Left cardiac atrium (tissue), 4 donors: ENCODE results near the gene MBTPS1. TPM values are rescaled to one million over a fixed set of nuclear protein-coding genes. Genes with fewer than 3 reads are reported as not detected.

Experiments used
- ATAC-seq, 2 donors: fragments of 200-7000 bp; cut with Tn5 transposase; one replicate each; pipeline ENCODE4 v1.9.1; 2020; ENCODE audit warnings: mild to moderate bottlenecking in 2 of 2, moderate library complexity in 2 of 2
- DNase-seq: peaks from one replicate; pipeline ENCODE4 v3.0.0-alpha.2; 2020
- intact Hi-C, 2 donors: fragments of 100-400 bp; cut with DNase I; formaldehyde crosslinking; loops; one replicate each; pipeline versions ENCODE4 v1.14.1 to v1.15.1; 2022 to 2023
- total RNA-seq, 2 donors: library from RNA; stranded (reverse); fragmentation: NEBNext Ultra II Directional; extraction: Animal tissue kit (Norgen Biotek cat#: 25700); gene quantifications; one replicate each; pipeline ENCODE4 v1.2.1, GENCODE V29; 2021
- donor health status: DM: no; HTN: yes; CAD: no.
- donor health status: DM: no; HTN: yes; CAD: no; lungs with severe emphysema.
- donor health status: DM: yes; HTN: yes; CAD: no.
- donor health status: Dilated cardiomyopathy.

Gene MBTPS1
- total RNA-seq, 2 donors from 2014 or later: 71.5 to 93.6 TPM

DNA sequence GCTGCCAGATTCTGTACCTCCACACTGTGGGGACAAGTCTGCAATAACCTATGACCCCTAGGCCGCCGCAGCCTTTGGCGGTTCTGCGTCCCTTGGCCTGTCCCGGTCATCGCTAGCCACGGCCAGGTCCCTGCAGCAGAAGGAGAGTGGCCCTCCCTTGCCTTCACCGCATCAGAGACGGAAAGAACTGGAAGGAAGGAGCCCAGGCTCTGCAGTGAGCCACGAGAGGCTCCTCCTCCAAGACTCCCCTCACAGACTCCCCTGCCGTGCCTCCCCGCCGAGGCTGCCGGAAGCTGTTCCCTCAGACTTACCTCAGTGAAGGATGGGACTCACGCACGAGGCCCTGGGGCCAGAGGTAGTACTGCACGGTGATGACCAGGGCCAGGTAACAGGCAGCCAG is 85.2 kb downstream of the MBTPS1 start:
- intact Hi-C loops: no loop called here
- DNase-seq: no peak
- ATAC-seq: no peak

DNA sequence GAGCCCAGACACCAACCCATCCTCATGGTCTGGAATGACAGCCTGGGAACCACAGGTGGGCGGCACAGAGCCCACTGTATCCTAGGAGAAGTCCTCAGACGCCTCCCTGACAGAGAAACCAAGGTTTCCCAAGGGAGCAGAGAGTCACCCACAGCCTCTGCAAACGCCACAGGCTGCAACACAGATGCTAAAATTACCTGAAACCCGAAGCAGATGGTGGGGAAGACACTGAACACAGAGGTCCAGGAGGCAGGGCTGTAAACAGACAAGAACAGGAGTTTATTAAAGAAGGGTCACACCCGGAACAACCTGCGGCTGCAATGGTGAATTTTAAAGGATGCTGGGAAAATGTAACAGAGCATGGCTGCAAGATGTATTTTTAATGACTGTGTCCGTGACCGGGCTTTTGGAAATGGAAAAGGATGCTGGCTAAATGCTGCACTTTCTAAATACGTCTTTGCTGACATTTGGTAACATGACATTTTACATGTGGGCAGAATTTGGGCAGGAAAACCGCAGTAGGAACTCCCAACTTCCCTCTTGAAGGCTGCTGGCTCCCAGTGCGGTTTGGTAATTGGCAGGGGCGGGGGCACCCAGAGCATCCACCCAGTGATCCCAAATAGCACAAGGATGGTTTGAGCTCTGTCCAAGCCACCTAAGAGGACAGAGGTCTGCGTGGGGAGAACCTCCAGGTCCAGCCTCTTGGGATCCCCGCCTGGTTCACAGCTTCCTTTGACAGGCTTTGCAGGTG is 87.3 kb downstream of the MBTPS1 start:
- no peak for ATAC-seq
- DNase-seq: no peak
- intact Hi-C loops: no loop called here

DNA sequence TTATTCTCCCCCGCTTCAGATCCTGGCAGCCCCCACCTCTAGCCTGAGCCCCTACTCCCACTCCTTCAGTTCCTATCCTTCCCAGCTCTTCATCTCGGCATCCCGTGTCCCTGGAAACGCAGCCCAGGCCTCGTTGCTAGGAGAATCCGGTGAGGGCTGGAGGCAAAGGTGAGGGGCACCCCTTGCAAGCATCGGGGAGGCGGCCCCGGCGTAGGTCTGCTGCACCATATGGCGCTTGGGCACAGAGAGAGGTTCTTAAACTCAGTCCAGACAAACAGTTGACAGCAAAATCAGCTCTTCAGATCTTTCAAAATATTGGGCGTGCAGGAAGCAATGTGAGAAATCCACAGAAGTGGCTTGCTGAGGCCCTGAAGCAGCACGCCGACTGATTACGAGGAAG is 89.1 kb downstream of the MBTPS1 start:
- intact Hi-C loops: no loop called here
- DNase-seq (no peak), ATAC-seq (no peak)

DNA sequence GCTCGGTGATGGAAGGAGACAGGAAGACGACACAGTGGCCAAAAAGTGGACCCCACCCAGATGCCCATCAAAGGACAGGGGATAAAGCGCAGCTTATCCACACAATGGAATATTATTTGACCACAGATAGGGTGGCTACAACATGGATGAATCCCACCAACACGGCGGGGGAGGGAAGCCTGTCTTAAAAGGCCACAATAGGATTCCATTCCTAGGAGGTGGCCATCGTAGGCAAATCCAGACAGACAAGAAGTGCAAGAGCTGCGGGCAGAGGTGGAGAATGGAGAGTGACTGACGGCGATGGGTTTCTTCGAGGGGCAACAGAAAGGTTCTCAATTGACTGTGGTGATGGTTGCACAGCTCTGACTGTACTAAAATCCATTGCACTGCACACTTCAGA is 90.1 kb downstream of the MBTPS1 start:
- ATAC-seq (no peak), DNase-seq (no peak)
- intact Hi-C loops: no loop called here

DNA sequence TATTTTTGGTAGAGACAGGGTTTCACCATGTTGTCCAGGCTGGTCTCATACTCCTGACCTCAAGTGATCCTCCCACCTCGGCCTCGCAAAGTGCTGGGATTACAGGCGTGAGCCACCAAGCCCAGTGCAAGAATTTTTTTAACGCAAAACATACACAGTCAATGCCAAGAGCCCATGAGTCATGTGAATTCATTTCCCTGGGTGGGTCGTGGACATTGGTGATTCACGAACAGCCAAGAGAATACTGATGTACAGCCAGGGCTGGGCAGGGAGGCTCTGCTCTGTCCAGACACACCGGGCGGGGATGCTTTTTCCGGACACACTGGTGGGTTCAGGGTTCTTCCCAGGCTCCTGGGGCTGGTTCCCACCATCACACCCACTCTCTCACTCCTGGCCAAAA is 91.9 kb downstream of the MBTPS1 start:
- intact Hi-C loops: no loop called here
- peak in 1 of 2 donors; percentile 75 for ATAC-seq
- DNase-seq: no peak

DNA sequence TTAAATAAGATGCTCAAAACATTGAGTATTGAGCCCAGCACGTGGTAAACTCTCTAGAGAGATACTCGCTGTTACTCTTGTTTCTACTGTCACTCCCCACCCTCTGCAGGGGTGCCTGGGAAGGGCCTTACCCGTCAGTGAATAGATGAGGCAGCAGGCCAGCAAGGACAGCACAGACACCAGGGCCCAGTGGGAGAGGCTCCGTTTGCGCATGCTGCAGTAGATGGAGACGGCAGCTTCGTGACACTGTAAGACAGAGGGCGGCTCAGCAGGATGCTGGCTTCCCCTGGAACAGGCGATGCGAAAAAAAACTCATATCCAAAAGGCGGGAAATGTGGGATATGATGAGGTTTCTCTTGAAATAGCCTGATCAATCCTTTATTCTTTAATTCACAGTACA is 94.1 kb downstream of the MBTPS1 start:
- no peak for ATAC-seq
- intact Hi-C loops: no loop called here
- DNase-seq: no peak

DNA sequence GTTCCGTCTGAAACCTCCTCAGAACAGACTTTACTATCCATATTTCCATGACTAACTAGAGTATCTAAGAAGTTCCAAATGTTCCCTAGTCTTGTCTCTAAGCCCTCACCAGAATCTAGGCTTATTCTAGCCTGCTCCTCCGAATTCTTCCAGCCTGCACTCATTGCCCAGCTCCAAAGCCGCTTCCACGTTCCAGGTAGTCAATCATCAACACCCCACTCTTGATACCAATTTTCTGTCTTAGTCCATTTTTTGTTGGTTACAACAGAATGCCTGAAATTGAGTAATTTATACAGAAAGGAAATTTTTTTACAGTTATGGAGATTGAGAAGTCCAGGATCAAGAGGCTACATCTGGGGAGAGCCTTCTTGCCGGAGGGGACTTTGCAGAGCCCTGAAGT is 95.3 kb downstream of the MBTPS1 start:
- DNase-seq (no peak), ATAC-seq (no peak)
- intact Hi-C loops: no loop called here

DNA sequence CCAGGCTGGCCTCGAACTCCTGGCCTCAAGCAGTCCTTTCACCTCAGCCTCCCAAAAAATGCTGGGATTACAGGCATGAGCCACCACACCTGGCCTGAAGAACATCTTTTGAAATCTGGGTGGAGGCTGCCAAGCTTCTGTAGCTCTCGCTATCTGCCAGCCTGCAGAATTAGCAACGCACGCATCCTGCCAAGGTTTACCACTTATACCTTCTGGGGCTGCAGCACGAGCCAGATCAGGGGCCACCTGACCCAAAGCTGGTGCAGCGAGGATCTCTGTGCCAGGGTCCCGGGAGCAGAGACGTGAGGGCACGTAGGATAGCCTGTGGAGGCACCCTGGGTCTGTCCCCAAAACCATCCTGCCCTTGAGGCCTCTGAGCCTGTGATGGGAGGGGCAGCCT is 96.4 kb downstream of the MBTPS1 start:
- ATAC-seq (no peak), DNase-seq (no peak)
- intact Hi-C loops: no loop called here

DNA sequence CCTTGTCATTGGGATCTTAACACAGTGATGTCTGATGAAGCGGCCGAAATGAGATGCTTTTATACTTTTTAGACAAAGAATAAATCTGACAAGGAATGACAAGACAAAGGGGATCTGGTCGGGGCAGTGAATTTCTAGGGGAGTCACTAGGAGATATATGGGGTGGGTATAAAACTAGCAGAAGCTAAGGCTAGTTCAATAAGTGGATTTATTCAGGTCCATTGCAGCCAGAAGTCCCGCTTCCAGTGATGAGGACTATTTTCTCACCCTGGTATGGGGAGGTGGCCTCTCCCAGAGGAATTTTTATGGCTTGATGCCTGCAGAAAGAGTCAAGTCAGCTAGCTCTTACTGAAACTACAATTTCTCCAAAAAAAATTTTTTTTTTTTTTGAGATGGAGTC is 98.0 kb downstream of the MBTPS1 start:
- intact Hi-C loops: no loop called here
- ATAC-seq: no peak
- no peak for DNase-seq

DNA sequence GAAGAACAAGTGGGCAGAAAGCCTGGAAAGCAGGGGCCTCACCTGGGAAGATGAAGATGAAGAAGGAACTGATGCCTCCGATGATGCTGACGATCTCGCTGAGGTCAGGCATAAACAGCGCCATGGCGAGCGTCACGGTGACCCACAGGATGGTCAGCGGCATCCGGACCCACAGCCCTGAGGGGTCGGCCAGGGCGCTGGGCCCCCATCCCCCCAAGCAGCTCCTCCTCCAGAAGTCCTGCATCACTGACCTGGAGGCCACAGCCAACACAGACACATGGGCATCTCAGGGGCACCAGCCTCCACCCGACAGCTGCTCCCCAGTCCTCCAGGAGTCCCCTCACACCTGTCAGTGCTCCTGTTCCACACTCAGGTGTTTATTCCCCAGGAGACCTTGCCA is 100.3 kb downstream of the MBTPS1 start:
- intact Hi-C loops: no loop called here
- DNase-seq (no peak), ATAC-seq (no peak)

DNA sequence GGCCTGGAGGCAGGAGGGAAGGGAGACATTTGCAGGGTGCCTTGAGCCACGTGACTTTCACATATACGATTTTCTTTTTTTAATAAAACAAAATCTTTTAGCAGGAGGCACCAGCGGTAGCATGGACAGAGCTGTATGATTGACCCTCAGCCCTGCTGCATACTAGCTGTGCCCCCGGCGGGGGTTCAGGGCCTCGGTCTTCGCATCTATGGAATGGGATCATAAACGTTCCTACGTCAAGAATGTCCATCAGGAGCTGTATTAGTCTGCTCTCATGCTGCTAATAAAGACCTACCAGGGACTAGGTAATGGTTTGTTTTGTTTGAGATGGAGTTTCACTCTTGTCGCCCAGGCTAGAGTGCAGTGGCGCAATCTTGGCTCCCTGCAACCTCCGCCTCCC is 101.3 kb downstream of the MBTPS1 start:
- intact Hi-C loops: no loop called here
- ATAC-seq (no peak), DNase-seq (no peak)

DNA sequence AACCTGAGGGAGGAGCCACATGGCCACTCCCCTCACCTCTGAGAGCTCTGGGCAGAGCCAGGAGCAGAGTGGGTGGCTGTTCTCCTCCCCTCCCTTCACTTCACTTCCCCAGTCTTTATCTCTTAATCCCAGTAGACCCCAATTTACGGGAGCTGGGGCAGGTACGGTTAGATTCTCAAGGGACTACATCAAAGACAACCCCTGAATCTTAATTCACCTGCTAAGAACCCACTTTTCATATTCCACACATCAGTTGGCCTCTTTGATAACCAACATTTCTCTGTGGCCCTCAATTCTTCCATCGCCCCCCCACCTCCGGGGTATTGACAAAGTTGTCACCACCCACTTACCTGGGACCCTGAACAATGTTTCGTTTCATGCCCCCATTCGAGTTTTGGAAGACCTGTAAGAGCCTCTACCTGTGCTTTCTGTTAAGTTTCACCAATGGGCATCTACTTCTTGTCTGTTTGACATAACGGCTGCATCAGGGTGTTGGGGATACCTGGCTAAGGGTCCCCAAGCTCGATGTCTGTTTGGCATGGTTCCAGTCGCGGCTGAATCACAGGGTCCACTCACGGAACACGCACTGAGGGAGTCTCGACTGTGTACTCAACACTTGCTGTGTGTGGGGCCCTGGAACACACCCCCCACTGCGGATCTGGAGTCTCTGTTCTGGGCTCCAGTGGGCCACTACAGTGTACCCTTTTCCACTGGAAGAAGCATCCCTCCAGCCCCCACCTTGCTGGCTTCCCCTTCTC is 102.0 kb downstream of the MBTPS1 start:
- intact Hi-C loops: no loop called here
- ATAC-seq (no peak), DNase-seq (no peak)

DNA sequence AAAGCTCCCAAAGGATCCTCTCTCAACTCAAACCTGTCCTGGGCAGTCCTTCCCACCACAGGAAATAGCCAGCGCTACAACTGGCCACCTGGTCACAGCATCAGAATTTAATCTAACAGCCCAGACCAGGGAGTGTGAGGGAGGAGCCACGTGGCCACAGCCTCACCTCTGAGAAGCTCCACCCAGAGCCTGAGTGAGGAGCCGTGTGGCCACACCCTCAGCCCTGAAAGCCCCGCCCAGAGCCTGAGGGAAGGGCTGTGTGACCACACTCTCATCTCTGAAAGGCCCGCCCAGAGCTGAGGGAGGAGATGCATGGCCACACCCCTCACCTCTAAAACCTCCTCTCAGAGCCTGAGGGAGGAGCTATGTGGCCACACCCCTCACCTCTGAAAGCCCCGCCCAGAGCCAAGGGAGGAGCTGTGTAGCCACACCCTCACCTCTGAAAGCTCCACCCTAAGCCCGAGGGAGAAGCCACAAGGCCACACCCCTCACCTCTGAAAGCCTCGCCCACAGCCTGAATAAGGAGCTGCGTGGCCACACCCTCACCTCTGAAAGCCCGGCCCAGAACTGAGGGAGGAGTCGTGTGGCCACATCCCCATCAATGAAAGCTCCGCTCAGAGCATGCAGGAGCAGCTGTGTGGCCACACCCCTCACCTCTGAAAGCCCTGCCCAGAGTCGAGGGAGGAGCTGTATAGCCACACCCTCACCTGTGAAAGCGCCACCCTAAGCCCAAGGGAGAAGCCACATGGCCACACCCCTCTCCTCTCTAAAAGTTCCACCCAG is 102.8 kb downstream of the MBTPS1 start:
- ATAC-seq (peak; percentile 62 to 92), DNase-seq (peak; percentile 36)
- intact Hi-C loops: no loop called here

DNA sequence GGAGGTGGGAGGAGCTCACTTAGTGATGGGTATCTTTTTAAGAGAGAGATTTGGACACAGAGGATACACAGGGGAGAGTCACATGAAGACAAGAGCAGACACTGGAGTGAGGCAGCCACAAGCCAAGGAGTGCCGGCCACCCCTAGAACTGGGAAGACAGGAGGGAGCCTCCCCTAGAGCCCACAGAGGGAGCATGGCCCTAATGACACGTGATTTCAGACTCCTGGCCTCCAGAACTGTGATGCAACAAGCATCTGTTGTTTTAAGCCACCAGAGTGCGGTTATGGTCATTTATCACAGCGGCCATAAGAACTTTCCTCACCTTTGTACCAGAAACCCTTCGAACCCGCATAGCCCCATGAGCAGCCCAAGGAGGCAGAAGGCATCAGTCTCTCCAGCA is 107.5 kb downstream of the MBTPS1 start:
- no peak for ATAC-seq
- intact Hi-C loops: loop anchor here in 1 of 2 donors (2.0 kb wide), 1 partner anchor 28 kb away; no protein-coding TSS in a partner anchor
- no peak for DNase-seq

DNA sequence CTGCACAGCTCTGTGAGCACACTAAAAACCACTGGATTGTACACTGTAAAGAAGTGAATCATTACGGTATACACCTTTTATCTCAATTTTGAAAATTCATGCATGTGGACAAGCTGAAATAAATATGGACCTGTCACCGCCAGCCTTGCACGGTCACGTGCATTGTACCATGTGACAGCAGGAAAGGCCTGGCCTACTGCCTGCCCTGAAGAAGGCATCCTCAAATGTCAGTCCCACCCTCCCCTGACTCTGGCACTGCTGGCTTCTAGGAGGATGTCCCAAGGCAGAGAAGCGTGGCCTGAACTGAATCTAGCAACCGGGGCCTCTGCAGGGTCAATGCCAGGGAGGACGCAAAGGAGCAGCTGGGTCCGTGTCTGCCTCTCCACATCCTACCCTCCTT is 108.8 kb downstream of the MBTPS1 start:
- ATAC-seq (peak in 1 of 2 donors; percentile 66), DNase-seq (no peak)
- intact Hi-C loops: loop anchor here in 1 of 2 donors (2.0 kb wide), 1 partner anchor 29 kb away; no protein-coding TSS in a partner anchor

DNA sequence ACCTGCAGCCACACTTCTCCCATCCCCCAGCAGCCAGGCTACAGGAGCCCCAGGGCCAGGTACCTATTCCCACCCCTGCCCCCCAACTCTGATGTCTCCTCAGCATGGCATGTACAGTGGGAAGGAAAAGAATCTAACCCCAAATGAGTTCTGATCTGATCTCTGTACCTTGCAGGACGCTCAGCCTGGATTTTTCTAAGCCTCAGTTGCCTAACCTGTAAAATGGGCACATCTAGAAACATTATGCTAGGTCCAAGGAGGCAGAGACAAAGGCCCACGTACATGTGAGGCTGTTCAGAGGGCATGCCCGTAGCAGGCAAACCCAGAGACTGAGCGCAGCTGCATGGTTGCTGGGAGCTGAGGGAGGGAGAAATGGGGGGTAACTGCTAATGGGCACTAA is 109.2 kb downstream of the MBTPS1 start:
- no peak for ATAC-seq
- no peak for DNase-seq
- intact Hi-C loops: no loop called here

DNA sequence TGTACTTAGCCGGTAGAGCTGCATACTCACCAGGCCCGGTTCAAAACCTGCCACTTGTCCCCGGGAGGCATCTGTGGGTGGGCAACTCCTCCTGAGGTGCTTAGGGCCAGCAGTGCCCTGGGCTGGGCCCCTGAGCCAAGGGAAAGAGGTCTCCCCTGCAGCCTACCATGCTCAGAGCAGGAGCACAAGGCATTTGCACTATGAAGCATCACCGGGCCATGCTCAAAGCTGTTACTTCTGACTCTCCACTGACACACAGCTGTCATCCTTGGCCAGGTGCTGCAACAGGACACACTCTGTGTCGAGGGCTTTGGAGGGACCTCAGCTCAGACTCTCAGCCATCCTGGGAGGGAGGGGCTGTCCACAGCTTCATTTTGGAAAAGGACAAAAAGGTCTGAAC is 111.4 kb downstream of the MBTPS1 start:
- ATAC-seq (no peak), DNase-seq (no peak)
- intact Hi-C loops: no loop called here

DNA sequence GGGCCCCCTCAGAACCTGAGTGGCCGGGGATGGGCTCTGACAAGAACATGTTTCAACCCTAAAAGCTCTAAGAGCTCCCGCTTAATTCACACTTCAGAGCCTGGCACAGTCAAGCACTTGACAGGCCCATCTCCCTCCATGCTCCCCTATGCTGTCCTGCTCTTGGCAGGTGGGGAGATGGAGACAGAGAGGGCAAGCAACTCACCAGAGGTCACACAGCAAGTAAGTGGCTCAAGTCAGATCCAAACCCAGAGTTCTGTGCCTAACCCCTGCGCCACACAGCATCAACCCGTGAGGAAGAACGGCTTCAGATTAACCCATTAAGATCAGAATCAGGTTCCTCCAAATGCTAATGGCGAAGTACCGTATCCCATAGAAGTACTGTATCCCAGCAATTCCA is 112.3 kb downstream of the MBTPS1 start:
- intact Hi-C loops: no loop called here
- DNase-seq (no peak), ATAC-seq (no peak)
